Vagina (tissue), 2 donors: ENCODE results near the gene HLA-B.

Experiments
- CTCF ChIP-seq, 3 experiments: fragments of 450-650 bp in 2 of 3; fragments of 200-600 bp in 1 of 3; sonication (generic) in 1 of 3; IDR thresholded peaks; one replicate each; pipeline ENCODE4 v1.5.1; 2017 to 2019; ENCODE audit warnings: antibody characterized with exemption in 3 of 3, mild to moderate bottlenecking in 2 of 3, moderate library complexity in 2 of 3
- POLR2A ChIP-seq, 2 donors: fragments of 450-650 bp; IDR thresholded peaks; one replicate each; pipeline ENCODE4 v1.6.1; 2017; ENCODE audit warnings: antibody characterized with exemption in 2 of 2, mild to moderate bottlenecking in 2 of 2, moderate library complexity in 2 of 2
- POLR2AphosphoS5 ChIP-seq, 2 donors: sonication (generic); formaldehyde crosslinking; IDR thresholded peaks; one replicate each; pipeline ENCODE4 v1.9.0; 2017; ENCODE audit warnings: antibody characterized with exemption in 2 of 2, mild to moderate bottlenecking in 2 of 2, low read depth in 1 of 2; ENCODE audit not compliant: insufficient read depth in 1 of 2

GRCh38 chr6:31304683-31305082 is 52.3 kb downstream of the HLA-B start:
- TF ChIP-seq POLR2A (IDR thresholded peaks at IDR 0.05) (no peak), CTCF (IDR thresholded peaks at IDR 0.05) (no peak), POLR2AphosphoS5 (IDR thresholded peaks at IDR 0.05; ENCODE audit: insufficient read depth in 1 of 2, low read depth in 1 of 2) (no peak)
